Vagina (tissue), 2 donors: ENCODE data around the gene ARHGAP6. TPM values are rescaled to one million over a fixed set of nuclear protein-coding genes. Genes with fewer than 3 reads are reported as not detected.

Source experiments
- DNase-seq, 2 donors: peaks; one replicate each; pipeline ENCODE4 v3.0.0-alpha.2; 2017; ENCODE audit errors: extremely low spot score in 2 of 2
- H3K27ac ChIP-seq: fragments of 200-600 bp; sonication (generic); one replicate; pipeline ENCODE4 v1.5.1; 2019
- H3K27me3 ChIP-seq: fragments of 200-600 bp; sonication (generic); one replicate; pipeline ENCODE4 v1.5.1; 2019
- H3K36me3 ChIP-seq, 2 donors: fragments of 200-600 bp; sonication (generic); one replicate each; pipeline ENCODE4 v1.5.1; 2017 to 2019
- H3K4me1 ChIP-seq: fragments of 200-600 bp; sonication (generic); one replicate; pipeline ENCODE4 v1.5.1; 2019
- H3K4me3 ChIP-seq, 2 donors: fragments of 200-600 bp; sonication (generic); 1 replicate in 1 of 2; 2 replicates in 1 of 2; pipeline ENCODE4 v1.5.1; 2016 to 2019
- H3K9me3 ChIP-seq: fragments of 200-600 bp; sonication (generic); one replicate; pipeline ENCODE4 v1.5.1; 2019
- POLR2A ChIP-seq, 2 donors: fragments of 450-650 bp; IDR thresholded peaks; one replicate each; pipeline ENCODE4 v1.6.1; 2017; ENCODE audit warnings: antibody characterized with exemption in 2 of 2, mild to moderate bottlenecking in 2 of 2, moderate library complexity in 2 of 2
- POLR2AphosphoS5 ChIP-seq, 2 donors: sonication (generic); formaldehyde crosslinking; IDR thresholded peaks; one replicate each; pipeline ENCODE4 v1.9.0; 2017; ENCODE audit warnings: antibody characterized with exemption in 2 of 2, mild to moderate bottlenecking in 2 of 2, low read depth in 1 of 2; ENCODE audit not compliant: insufficient read depth in 1 of 2
- intact Hi-C: fragments of 100-400 bp; cut with DNase I; formaldehyde crosslinking; loops from one replicate; pipeline ENCODE4 v1.15.1; 2023
- total RNA-seq: library from RNA; depleted of rRNA; stranded (reverse); fragments of >200 nt; gene quantifications from one replicate; pipeline ENCODE4 v1.2.3, GENCODE V29; 2016
- TF ChIP-seq, protein P1 (sequence below), 3 experiments: fragments of 450-650 bp in 2 of 3; fragments of 200-600 bp in 1 of 3; sonication (generic) in 1 of 3; IDR thresholded peaks; one replicate each; pipeline ENCODE4 v1.5.1; 2017 to 2019; ENCODE audit warnings: antibody characterized with exemption in 3 of 3, mild to moderate bottlenecking in 2 of 3, moderate library complexity in 2 of 3

The ARHGAP6 gene
- total RNA-seq, 1 donor from 2014 or later, result 15.7 TPM

DNA sequence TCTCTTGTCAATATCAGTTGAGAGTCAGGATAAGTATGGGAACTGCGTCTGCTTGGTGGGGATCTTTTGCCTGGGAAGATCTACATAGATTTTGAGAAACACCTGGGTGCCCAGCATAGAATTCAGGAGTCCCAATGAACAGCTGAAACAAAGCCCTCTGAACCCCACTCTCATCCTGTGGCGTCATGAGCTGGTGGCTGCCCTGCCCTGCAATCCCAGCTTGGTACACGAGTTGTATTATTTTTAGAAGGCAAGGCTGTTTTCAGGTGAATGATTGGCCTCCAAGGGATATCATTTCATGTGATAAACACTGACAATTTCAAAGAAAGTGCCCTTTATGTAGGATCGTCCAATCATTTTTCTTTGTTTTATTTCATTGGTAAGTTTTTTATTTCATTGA is 493.8 kb downstream of the ARHGAP6 start:
- H3K27ac ChIP-seq, result no peak overlapping the region
- H3K36me3 ChIP-seq, result no peaks in the 10 kb centered on the region
- no peak for TF ChIP-seq POLR2AphosphoS5 (IDR thresholded peaks at IDR 0.05; ENCODE audit: insufficient read depth in 1 of 2, low read depth in 1 of 2)
- no peak for TF ChIP-seq POLR2A (IDR thresholded peaks at IDR 0.05)
- intact Hi-C loops, result no loop called here
- H3K4me1 ChIP-seq, result no peaks in the 10 kb centered on the region
- no peaks in the 10 kb centered on the region for H3K27me3 ChIP-seq
- no peak for DNase-seq
- H3K9me3 ChIP-seq, result no peaks in the 10 kb centered on the region
- no peak overlapping the region for H3K4me3 ChIP-seq

DNA sequence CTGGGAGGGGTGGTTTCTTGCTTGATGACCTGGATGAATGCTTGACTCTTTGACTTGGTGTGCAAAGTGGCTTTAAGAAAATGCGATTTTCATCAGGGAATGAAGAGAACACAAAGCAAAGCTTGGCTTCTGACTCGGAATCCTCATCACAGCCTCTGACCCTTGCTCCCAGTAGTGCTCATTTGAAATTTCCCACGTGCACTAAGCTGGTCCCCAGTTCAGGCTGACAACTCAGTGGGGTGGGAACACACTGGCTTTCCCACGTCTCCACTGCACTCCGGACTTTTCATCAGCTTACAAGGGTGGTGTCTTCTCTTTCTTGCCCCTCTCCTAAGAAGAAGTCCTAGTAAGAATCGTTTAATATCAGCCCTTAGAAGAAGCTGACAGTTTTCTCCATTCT is 501.3 kb downstream of the ARHGAP6 start:
- intact Hi-C loops, result no loop called here
- Histone ChIP-seq H3K9me3 (no peaks in the 10 kb centered on the region), H3K4me3 (no peak overlapping the region), H3K27me3 (no peaks in the 10 kb centered on the region), H3K4me1 (no peaks in the 10 kb centered on the region), H3K27ac (no peak overlapping the region), H3K36me3 (no peaks in the 10 kb centered on the region)
- DNase-seq, result no peak
- TF ChIP-seq POLR2AphosphoS5 (IDR thresholded peaks at IDR 0.05; ENCODE audit: insufficient read depth in 1 of 2, low read depth in 1 of 2) (no peak), POLR2A (IDR thresholded peaks at IDR 0.05) (no peak)
- TF ChIP-seq, protein P1, sequence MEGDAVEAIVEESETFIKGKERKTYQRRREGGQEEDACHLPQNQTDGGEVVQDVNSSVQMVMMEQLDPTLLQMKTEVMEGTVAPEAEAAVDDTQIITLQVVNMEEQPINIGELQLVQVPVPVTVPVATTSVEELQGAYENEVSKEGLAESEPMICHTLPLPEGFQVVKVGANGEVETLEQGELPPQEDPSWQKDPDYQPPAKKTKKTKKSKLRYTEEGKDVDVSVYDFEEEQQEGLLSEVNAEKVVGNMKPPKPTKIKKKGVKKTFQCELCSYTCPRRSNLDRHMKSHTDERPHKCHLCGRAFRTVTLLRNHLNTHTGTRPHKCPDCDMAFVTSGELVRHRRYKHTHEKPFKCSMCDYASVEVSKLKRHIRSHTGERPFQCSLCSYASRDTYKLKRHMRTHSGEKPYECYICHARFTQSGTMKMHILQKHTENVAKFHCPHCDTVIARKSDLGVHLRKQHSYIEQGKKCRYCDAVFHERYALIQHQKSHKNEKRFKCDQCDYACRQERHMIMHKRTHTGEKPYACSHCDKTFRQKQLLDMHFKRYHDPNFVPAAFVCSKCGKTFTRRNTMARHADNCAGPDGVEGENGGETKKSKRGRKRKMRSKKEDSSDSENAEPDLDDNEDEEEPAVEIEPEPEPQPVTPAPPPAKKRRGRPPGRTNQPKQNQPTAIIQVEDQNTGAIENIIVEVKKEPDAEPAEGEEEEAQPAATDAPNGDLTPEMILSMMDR (IDR thresholded peaks at IDR 0.05), result no peak

DNA sequence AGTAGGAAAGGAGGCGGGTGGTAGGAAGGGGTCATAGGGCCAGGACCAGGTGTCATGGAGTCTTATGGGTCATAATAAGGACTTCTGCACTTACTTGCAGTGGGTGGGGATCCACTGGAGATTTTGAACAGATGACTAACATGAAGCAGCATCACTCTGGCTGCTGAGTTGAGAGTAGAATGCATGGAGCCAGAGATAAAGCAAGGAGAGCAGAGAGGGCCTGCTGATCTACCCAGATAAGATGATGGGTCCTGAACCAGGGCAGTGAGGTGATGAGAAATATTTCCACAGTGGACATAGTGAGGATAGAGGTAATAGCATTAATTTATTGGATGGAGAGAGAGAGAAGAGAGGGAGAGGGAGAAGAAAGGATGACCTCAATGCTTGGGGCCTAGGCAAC is 506.6 kb downstream of the ARHGAP6 start:
- TF ChIP-seq, protein P1 (IDR thresholded peaks at IDR 0.05), result no peak
- H3K27me3 ChIP-seq, result no peaks in the 10 kb centered on the region
- no peaks in the 10 kb centered on the region for H3K36me3 ChIP-seq
- no peak overlapping the region for H3K4me3 ChIP-seq
- H3K4me1 ChIP-seq, result no peaks in the 10 kb centered on the region
- intact Hi-C loops, result no loop called here
- no peak for DNase-seq
- H3K27ac ChIP-seq, result no peak overlapping the region
- H3K9me3 ChIP-seq, result no peaks in the 10 kb centered on the region

DNA sequence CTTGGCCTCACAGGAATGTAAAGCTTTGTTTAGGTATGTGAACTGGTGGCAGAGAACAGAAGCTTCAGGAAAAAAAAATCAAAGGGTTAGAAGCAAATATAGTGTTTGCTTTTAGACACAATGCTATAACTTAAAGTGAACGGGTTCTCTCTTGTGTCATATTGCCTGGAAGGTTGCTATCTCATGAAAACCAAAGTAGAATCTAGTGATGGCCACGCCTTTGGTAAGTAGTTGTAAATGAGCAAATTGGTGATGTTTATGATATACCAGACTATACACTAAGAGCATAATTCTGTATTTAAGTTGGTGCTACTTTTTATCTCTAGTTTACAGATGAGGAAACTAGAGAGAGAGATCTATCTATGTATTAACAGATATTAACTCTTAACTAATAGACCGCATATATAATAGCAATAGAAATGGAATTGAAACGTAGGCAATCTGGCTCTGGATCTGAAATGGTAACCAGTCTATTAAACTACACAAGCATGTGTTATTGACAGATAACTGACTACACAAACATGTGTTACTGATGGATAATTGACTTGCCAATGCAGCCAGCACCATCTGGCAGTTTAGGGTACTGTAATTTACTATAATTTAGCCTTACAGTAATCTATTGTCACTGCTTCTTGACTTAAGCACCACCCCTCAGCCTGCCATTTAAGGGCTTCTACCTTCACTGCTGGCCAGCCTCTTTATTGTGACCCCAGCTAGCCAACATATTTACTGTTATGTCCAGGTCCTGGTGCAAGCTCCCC is 513.7 kb downstream of the ARHGAP6 start:
- TF ChIP-seq POLR2AphosphoS5 (IDR thresholded peaks at IDR 0.05; ENCODE audit: insufficient read depth in 1 of 2, low read depth in 1 of 2), result no peak
- TF ChIP-seq, protein P1 (IDR thresholded peaks at IDR 0.05), result no peak
- no peak for TF ChIP-seq POLR2A (IDR thresholded peaks at IDR 0.05)
- intact Hi-C loops, result no loop called here
- Histone ChIP-seq H3K9me3 (no peaks in the 10 kb centered on the region), H3K27me3 (no peaks in the 10 kb centered on the region), H3K4me1 (no peaks in the 10 kb centered on the region), H3K4me3 (no peak overlapping the region), H3K27ac (no peak overlapping the region), H3K36me3 (no peaks in the 10 kb centered on the region)
- DNase-seq, result no peak

DNA sequence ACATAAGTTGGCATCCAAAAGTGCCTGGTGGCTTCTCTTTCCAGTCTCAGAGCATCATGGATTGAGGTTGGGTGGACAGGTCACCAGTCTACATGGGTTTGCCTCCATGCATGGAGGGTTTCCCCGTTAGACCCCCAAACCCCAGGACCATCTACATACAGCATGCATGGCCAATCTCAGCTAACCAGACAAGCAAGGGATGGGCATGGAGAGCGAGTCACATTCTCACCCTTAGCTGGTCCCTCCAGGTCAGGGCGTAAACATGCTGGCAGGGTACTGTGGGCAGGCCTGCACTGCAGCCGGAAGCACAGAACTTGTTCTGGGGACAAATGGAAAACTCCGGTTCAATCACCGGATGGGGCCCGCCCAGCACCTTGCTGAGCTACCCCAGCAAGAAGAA is 517.3 kb downstream of the ARHGAP6 start:
- Histone ChIP-seq H3K27ac (no peak overlapping the region), H3K4me1 (no peaks in the 10 kb centered on the region), H3K36me3 (no peaks in the 10 kb centered on the region), H3K4me3 (no peak overlapping the region), H3K27me3 (no peaks in the 10 kb centered on the region), H3K9me3 (no peaks in the 10 kb centered on the region)
- DNase-seq, result no peak
- intact Hi-C loops, result loop anchor here (10.0 kb wide), 1 partner anchor 576 kb away; no protein-coding TSS in a partner anchor
- TF ChIP-seq, protein P1 (IDR thresholded peaks at IDR 0.05), result no peak
- TF ChIP-seq POLR2AphosphoS5 (IDR thresholded peaks at IDR 0.05; ENCODE audit: insufficient read depth in 1 of 2, low read depth in 1 of 2) (no peak), POLR2A (IDR thresholded peaks at IDR 0.05) (no peak)
